HG03469 (cell line): ENCODE measurements around the gene DLG1.
A peak's percentile ranks its signal among the peaks of the same experiment; 100 is the strongest.

Source experiments
- ATAC-seq: cut with Tn5 transposase; IDR thresholded peaks from one replicate; pipeline ENCODE4 v1.9.1; 2021; ENCODE audit warnings: mild to moderate bottlenecking, moderate library complexity, moderate number of reproducible peaks; ENCODE audit not compliant: unreplicated experiment

Gene DLG1

DNA sequence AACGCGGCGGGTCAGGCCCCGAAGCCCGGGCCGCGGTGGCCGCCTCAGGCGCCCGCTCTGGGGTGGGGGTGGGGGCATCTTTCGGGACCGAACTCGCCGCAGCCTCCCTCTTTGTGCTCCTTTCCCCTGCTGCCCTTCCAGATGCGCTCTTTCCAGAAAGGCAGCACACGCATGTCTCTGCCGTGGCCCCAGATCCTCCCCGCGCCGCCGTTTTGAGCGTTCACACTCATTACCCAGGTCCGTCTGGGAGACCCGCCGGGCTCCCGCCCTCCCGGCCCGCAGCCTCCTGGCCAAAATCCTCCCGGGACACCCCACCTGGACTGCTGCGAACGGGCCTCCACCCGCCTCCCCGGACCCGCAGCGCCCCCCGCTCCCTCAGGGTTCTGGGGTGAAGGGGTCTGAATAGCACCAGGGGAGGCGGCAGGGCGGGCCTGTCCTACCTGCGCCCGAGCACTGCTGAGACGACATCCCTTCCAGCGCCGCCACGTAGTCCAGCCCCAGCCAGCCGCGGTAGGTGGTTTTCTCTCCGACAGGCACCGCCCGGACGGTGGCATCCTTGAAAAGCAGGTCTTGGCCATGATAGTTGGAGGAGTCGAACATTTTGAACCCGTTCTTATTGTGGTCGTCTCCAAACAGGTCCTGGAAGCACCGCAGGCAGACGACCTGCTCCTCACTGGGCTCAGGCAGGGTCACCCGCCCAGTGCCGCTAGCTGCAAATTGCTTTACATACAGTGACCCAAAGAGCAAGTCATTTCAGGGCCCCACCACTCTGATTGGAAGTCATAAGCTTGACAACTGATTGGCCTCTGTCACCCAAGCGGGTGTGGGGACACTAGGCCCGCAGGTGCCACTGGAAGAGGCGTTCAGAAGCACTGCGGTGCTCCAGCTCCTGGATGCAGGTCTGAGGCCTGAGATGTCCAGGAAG lies 294.7 kb downstream of the DLG1 start:
- no peak for ATAC-seq

DNA sequence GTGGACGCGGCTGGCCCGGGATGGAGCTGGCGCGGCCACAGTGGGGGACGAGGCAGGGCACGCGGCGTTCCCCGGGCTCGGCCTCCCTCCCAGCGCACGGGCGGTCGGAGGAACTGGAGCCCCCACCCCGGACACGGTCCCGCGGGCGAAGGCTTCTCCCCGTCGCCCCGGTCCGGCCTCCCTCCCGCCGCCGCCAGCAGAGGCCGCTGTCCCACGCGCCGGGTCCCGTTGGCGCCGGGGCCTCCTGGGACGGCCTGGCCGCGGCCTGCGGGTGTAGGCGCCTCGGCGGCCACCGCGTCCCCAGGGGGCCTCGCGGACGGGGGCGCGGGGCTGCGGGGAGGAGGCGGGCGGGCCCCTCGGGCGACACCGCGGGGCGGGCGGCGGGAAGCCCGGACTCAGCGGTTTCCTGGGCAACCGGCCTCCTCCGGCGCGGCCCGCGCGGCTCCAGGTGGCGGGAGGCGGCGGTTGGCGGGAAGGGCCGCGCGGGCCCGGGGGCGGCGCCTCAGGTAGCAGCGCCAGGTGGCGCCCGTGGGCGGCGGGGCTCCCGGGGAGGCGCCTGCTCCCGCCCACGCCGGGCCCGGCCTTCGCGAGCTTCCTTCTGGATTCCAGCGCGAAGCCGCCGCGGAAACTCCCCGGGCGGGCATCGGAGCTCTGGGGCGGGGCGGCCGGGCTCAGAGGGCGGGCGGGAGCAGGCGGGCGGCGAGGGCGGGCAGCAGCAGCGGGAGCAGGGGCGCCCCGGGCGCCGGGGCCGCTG lies 295.5 kb downstream of the DLG1 start:
- ATAC-seq = peak; percentile 56

DNA sequence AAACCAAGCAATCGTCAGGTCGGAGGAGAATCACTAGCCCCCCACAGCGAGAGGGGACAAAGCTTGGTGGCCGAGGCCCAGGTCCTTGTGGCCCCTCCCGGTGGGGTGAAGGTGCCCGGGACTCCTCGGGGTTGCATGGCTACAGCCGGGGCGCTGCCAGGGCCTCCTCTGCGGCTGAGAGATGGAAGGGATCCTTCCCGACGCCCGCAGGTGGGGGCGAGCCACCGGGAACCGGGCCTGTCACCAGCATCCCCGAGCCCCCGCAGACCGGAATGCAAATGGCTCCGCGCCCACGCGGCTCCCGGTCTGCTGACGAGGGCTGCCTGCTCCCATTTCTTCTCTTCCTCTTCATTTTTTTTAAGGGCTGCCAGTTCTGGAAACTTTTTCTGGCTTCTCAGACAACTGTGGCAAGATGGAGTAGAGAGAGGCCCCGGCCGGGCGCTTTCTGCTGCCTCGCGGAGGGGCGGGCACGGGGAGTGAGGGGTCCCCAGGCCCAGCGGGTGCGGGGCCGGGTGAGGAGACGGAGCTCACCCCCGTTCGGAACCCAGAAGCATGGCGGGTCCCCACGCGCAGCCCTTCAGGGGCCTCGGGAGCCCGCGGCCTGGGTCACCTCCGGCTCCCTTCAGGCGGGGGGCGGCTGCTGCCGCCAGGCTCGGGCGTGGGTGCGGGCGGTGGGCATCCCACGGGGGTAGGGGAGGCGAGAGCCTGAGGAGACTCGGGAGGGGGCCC lies 296.3 kb downstream of the DLG1 start:
- ATAC-seq = no peak

DNA sequence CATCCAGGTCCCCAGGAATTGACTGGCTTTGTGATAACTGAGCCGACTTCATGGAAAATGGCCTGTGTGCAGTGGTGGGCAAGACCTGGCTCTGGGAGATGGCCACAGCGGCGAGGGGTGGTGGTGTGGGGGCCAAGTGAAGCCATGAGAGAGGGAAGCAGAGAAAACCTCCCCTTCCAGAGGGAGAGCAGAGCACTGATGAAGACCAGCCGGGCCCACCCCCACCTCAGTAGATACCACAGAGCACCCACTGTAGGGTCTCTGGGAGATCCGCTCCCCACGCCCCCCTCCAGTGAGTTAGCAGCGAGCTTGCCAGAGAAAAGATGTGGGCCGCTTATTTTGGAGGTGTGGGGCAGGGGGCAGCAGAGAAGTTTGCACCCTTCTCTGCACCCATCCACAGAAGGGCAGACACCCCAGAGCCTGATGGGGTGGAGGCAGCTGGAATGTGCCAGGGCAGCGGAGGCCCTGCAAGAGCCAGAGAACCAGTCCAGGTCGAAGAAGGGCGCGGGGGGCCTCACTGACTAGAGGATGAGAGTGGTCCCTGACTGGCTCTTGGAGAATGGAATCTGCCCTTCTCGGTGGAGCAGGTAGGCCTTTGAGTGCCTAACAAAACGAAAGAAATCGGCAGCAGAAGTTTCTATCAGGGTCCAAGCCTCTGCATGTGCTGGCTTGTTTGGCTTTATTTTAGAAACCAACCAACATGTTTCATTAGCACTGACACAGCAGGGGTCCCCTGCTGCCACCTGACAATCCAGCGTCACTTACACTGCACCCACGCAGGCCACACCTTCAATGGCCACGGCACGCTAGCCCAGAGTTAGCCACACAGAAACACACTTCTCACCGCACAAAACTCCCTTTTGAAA lies 297.1 kb downstream of the DLG1 start:
- ATAC-seq = no peak

DNA sequence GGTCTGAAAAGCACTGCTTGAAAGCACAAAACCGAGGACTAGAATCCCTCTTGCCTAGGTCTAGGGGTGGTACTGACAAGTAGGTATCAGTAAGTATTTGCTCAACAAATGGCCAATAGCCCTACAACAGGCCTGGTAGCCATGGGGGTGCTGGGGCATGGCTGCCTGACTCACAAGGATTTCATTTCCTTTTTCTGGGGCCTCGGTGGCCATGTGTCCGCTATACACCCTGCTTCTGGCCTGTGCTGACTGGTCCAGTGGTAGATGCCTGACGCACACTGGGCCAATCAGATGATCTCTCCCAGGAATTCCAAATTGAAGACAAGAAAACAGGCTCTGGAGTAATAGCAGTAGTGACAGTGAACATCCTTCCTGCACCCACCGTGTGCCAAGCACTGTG lies 298.2 kb downstream of the DLG1 start:
- ATAC-seq = no peak

DNA sequence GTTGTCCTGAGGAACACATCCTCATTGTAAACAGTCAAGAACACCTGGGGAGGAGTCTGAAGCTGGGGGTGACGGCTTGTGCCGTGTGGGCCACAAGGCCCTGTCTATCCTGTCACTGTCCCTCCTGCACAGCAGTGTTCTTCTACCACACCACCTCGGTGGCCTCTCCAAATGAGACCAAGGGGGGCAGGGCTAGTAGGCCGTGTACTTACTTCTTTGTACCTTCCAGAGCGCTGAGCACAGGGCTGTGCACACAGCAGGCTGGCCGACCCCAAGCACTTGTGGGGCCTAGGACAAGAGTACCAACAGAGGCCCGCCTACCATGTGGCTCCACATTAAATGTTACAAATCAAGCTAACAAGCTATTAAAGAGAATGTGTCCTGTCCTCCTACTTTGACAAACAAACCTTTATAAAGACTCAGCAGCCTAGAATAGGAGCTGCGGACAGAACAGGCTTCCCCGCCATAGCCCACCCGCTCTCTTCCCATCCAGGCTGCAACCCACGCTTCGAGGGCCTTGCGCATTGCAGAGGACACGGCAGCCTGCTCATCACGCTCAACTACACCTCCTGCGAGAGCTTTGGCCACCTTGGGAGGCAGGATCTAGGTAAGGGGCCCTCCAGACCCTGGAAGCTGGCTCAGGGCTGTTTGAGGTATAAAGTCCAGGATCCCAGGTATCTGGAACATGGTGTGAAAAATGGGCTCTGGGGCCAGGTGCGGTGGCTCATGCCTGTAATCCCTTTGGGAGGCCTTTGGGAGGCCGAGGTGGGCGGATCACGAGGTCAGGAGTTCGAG lies 299.2 kb downstream of the DLG1 start:
- no peak for ATAC-seq

DNA sequence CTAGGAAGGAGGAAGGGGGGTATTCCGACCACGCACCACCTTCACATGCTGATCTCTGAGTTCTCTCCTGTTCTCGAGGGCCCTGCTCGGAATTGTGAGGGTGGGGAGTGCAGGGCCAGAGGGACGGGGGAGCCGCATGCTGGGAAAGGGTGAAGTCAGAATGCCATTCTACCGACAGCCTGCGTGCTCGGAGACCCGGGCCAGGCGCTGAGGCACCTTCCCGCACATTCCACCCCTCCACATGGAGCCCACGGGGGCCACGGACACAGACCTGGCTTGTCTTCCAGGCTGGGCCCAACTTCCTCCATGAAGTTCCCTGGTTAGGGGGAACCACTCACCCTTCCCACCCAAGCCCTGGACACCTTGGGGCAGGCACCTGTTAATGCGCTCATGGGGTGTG lies 301.1 kb downstream of the DLG1 start:
- ATAC-seq = no peak

DNA sequence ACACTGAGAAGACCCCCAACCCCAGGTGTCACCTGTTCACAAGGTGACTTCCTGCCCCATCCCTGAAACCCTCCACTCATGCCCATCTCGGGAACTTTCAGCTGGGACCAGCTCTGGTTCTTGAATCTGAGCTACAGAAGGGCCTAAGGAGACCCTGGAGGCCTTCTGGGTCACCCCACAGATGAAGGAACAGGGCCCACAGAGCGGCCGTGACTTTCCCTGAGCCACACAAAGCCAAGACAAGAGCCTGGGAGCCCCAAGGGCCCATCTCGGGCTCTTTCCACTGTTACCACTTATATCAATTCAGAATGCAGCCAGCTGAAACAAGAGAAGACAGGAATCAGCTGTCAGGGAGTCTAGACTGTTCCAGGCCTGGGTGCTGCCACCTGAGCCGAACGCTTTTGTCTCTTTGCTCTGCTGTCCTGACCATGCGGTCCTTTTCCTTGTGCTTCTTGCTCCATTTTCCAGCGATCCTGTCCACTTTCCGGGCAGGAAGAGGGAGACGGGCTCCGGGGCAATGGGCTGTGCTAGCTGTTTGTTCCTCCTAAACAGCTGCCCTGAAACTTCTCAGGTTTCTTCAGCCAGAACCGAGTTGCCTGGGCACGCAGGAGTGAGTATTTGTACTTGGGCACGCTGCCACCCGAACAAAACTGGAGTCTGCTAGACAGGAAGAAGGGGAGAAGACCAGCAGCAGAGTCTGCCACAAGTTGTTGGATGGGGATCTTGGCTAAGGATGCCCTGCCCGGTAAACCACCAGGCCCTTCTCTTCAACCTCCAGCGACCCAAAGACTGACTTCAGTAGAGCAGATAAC lies 301.8 kb downstream of the DLG1 start:
- no peak for ATAC-seq

DNA sequence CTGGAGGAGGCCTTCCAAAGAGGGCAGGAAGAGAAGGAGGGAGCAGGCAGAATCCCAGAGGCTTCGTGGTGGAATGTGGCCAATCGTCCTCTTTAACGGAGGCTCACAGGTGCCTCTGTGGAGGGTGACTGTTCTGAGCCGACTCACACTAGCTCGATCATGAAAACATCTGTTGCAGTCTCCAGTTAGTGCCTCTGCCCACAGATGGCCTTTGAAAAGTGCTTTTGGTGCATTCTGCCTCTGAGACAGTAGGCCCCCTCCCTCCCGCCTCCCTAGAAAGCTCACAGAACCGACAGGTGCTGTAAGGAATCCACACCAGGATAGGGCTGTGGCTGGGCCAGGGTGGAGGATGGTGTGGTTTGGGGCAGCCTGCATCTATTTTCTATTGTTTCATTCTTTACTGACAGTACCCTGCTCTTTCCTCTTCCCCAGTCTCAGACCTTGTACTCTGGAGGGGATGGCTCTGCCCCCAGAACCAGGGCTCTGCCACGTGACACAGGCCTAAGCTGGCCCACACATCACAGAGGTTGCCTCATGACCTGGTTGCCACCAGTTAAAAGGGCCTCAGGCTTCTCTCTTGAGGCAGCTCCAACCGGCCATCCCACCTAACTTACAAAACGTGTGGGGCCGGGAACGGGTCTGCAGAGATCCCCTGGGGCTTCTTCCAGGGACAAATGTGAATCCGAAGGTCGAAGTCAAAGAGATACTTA lies 302.6 kb downstream of the DLG1 start:
- ATAC-seq = no peak

DNA sequence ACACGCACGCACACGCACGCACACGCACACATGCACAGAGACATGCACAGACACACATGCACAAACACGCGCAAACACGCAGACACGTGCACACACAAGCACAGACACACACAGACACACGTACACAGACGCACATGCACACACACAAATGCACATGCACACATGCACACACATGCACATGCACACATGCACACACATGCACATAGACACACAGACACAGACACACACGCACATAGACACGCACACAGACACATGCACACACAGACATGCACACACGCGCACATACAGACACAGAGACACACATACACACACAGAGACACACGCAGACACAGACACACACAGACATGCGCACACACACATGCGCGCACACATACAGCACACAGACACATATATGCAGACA lies 303.4 kb downstream of the DLG1 start:
- no peak for ATAC-seq

DNA sequence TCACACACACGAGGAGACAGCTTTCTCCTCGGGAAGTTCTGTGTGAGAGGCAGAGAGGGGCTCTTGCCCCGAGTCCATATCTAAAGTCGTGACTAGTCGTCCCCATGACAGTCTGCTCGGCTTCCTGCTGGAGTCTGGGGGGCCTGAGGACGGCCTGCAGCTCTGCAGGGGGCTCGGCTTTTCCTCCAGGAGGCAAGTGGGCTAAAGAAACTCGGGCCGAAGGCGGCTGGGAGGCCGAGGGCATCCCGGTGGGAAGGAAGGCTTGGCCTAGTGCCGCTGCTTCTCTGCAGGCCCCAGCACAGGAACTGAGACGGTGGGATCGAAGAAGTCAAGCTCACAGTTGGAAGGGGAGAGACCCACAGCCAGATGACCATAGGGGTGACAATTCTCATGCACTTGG lies 304.4 kb downstream of the DLG1 start:
- no peak for ATAC-seq
